Liver (tissue), 10 donors: ENCODE results near the gene UHRF2. TPM values are rescaled to one million over a fixed set of nuclear protein-coding genes. Genes with fewer than 3 reads are reported as not detected.

ENCODE experiments used
- DNase-seq: peaks from one replicate; pipeline ENCODE4 v3.0.0-alpha.2; 2017; ENCODE audit warnings: low spot score
- H3K27ac ChIP-seq, 2 donors: one replicate each; pipeline ENCODE4 v1.7.0; 2013; ENCODE audit warnings: inconsistent platforms in 2 of 2, low read length in 2 of 2, control low read depth in 1 of 2, low read depth in 1 of 2, mild to moderate bottlenecking in 1 of 2
- H3K27me3 ChIP-seq, 4 donors: one replicate each; pipeline versions ENCODE4 v1.6.1 to v1.7.0; 2013; ENCODE audit warnings: low read length in 3 of 4, inconsistent platforms in 1 of 4, mild to moderate bottlenecking in 1 of 4, moderate library complexity in 1 of 4; ENCODE audit not compliant: control insufficient read depth in 4 of 4, insufficient read depth in 4 of 4
- H3K36me3 ChIP-seq, 4 donors: one replicate each; pipeline versions ENCODE4 v1.6.1 to v1.7.0; 2013; ENCODE audit warnings: low read length in 3 of 4, mild to moderate bottlenecking in 3 of 4, low read depth in 1 of 4, moderate library complexity in 1 of 4; ENCODE audit not compliant: control insufficient read depth in 4 of 4, insufficient read depth in 3 of 4
- H3K4me1 ChIP-seq, 4 donors: one replicate each; pipeline versions ENCODE4 v1.6.1 to v1.7.0; 2013; ENCODE audit warnings: low read length in 3 of 4, mild to moderate bottlenecking in 3 of 4, moderate library complexity in 1 of 4; ENCODE audit not compliant: control insufficient read depth in 4 of 4, insufficient read depth in 4 of 4
- H3K4me3 ChIP-seq, 3 donors: one replicate each; pipeline versions ENCODE4 v1.6.1 to v1.7.0; 2013; ENCODE audit warnings: low read length in 3 of 3, control low read depth in 1 of 3, low read depth in 1 of 3, mild to moderate bottlenecking in 1 of 3
- H3K9ac ChIP-seq, 2 donors: one replicate each; pipeline ENCODE4 v1.7.0; 2013; ENCODE audit warnings: low read length in 2 of 2, mild to moderate bottlenecking in 2 of 2, moderate library complexity in 2 of 2, control low read depth in 1 of 2, low read depth in 1 of 2
- H3K9me3 ChIP-seq, 4 donors: one replicate each; pipeline versions ENCODE4 v1.6.1 to v1.7.0; 2013; ENCODE audit warnings: low read length in 3 of 4; ENCODE audit not compliant: control insufficient read depth in 4 of 4
- EGR1 ChIP-seq, 2 donors: IDR thresholded peaks; 2 replicates each; pipeline ENCODE4 v1.6.1; 2016 to 2018; ENCODE audit warnings: antibody characterized with exemption in 2 of 2, low read depth in 2 of 2
- FOXA2 ChIP-seq: IDR thresholded peaks from 2 replicates; pipeline ENCODE4 v1.6.1; 2016; ENCODE audit warnings: antibody characterized with exemption
- HNF4G ChIP-seq: IDR thresholded peaks from 2 replicates; pipeline ENCODE4 v1.6.1; 2016; ENCODE audit warnings: antibody characterized with exemption
- NR2F2 ChIP-seq: IDR thresholded peaks from 2 replicates; pipeline ENCODE4 v1.6.1; 2016; ENCODE audit warnings: antibody characterized with exemption
- RXRA ChIP-seq, 2 donors: IDR thresholded peaks; 2 replicates each; pipeline ENCODE4 v1.6.1; 2017 to 2018; ENCODE audit warnings: antibody characterized with exemption in 2 of 2, mild to moderate bottlenecking in 1 of 2
- TAF1 ChIP-seq: conservative IDR thresholded peaks from 2 replicates; pipeline ENCODE4 v1.6.1; 2016; ENCODE audit warnings: antibody characterized with exemption, mild to moderate bottlenecking
- YY1 ChIP-seq: IDR thresholded peaks from 2 replicates; pipeline ENCODE4 v1.6.1; 2016; ENCODE audit warnings: antibody characterized with exemption, mild to moderate bottlenecking
- WGBS: extraction: QIAGEN DNeasy Blood & Tissue Kit; methylation state at CpG from one replicate; pipeline ENCODE4 v1.1.7; 2013; 5-methylcytosine and 5-hydroxymethylcytosine counted together
- polyA plus RNA-seq, 2 donors: library from polyadenylated mRNA; stranded (reverse) in 1 of 2; unstranded in 1 of 2; fragments of 200-250 nt in 1 of 2; fragments of >200 nt in 1 of 2; fragmentation: Nextera tagmentation in 1 of 2; extraction: Ambion mirVana in 1 of 2; gene quantifications; one replicate each; pipeline versions ENCODE4 v1.2.1 to v1.2.3, GENCODE V29; 2013 to 2015
- small RNA-seq: library from RNA; depleted of rRNA; stranded (forward); fragments of <200 nt; gene quantifications from one replicate; pipeline ENCODE3, GENCODE V24; 2014
- total RNA-seq, 2 donors: library from RNA; depleted of rRNA; stranded (reverse); fragments of >200 nt; gene quantifications; one replicate each; pipeline ENCODE4 v1.2.3, GENCODE V29; 2014
- TF ChIP-seq, protein P1 (sequence below): IDR thresholded peaks from 2 replicates; pipeline ENCODE4 v1.6.1; 2016; ENCODE audit warnings: antibody characterized with exemption
- donor health status: healthy.
- donor health status: healthy.
- donor health status: healthy.
- donor health status: healthy.
- donor health status: healthy.

Gene UHRF2
- total and polyA plus RNA-seq, 4 donors, result 5.7 to 34.1 (median 16.9) TPM

DNA sequence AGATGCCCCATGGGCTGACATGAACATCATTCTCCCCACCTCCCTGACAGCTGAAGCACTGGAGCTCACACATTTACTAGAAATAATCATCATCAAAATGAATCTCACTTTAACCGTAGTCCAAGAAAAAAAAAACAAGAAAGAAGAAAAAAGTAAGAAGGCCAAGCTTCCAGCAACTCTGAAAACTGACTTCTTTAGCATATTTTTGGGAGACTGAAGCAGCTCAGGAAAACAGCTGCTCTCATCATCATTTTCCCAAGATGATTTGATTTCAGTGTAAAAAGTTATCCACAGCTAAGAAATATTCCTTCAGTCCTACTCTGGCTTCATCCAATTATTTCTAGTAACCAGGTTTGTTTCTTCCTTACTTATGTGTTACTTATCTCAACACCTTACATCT, 140.9 kb downstream of the UHRF2 start:
- 100% methylated on average over 1 of the region's 1 CpG for WGBS
- no peak overlapping the region for H3K27ac ChIP-seq

More for the DNA sequence above, 140.9 kb downstream of the UHRF2 start:
- no peak for DNase-seq
- no peak overlapping the region for H3K4me3 ChIP-seq
- peaks cover 8 to 74% (median 53%) of the 10 kb centered on the region in 4 donors for H3K36me3 ChIP-seq
- no peaks in the 10 kb centered on the region for H3K9me3 ChIP-seq
- TF ChIP-seq EGR1 (IDR thresholded peaks at IDR 0.05; ENCODE audit: low read depth in 2 of 2) (no peak), YY1 (no peak), HNF4G (no peak), NR2F2 (no peak), FOXA2 (no peak), RXRA (IDR thresholded peaks at IDR 0.05) (no peak), TAF1 (no peak)
- TF ChIP-seq, protein P1, sequence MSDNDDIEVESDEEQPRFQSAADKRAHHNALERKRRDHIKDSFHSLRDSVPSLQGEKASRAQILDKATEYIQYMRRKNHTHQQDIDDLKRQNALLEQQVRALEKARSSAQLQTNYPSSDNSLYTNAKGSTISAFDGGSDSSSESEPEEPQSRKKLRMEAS, result no peak
- no peaks in the 10 kb centered on the region for H3K4me1 ChIP-seq
- no peaks in the 10 kb centered on the region for H3K27me3 ChIP-seq
- no peak overlapping the region for H3K9ac ChIP-seq

Small RNA genes within 50 kb of the gene (small RNA-seq; reads per million reads assigned to genes)
- gene RN7SL25P, result not detected

Other genes starting within 250 kb of the UHRF2 start
- gene IL33, start 197.4 kb upstream of the UHRF2 start, total RNA-seq, result 10 to 100 TPM; 15.3 to 20.0 TPM
- 10 to 100 TPM; 13.6 to 17.4 TPM for gene IL33, start 197.4 kb upstream of the UHRF2 start, polyA plus RNA-seq
- gene TPD52L3, start 84.8 kb upstream of the UHRF2 start, total RNA-seq, result not detected
- not detected for gene TPD52L3, start 84.8 kb upstream of the UHRF2 start, polyA plus RNA-seq
- 100 to 1,000 TPM in 1 of 2 donors, 10 to 100 TPM in 1; 55.9 to 102 TPM for gene GLDC, start 232.5 kb downstream of the UHRF2 start, total RNA-seq
- 10 to 100 TPM; 26.7 to 62.8 TPM for gene GLDC, start 232.5 kb downstream of the UHRF2 start, polyA plus RNA-seq